ENCODE measurements around the gene CDS2. TPM values are rescaled to one million over a fixed set of nuclear protein-coding genes. Genes with fewer than 3 reads are reported as not detected.

Gene CDS2
- polyA plus RNA-seq, 2 of the 4 experiments (the other 2 are of a cell fraction) = 44.0 to 106 TPM

- ChIA-PET CTCF (interaction anchor here (0.6 to 4.0 kb wide), 3 partner anchors 13 to 63 kb away, joined by 3 to 47 read pairs (median 10); partner anchors contain the start of gene CDS2), POLR2A (no interaction called here)
- H3K9me3 ChIP-seq = no peaks in the 10 kb centered on the region
- DNase-seq (ENCODE audit: low read depth in 1 of 2, low spot score in 1 of 2) (no peak), ATAC-seq (no peak), FAIRE-seq (no peak)
- no peak for TF ChIP-seq EHF (CRISPR knock-in tag; IDR thresholded peaks at IDR 0.05)
- TF ChIP-seq RCOR1 (IDR thresholded peaks at IDR 0.05; ENCODE audit: low read depth, low read length) = no peak
- TF ChIP-seq HMGXB4 (CRISPR knock-in tag; IDR thresholded peaks at IDR 0.05; ENCODE audit: borderline replicate concordance) = no peak
- TF ChIP-seq RFX5 (IDR thresholded peaks at IDR 0.05) = no peak
- no peak for TF ChIP-seq HDAC2 (IDR thresholded peaks at IDR 0.05)
- no peak for TF ChIP-seq RARB (CRISPR knock-in tag; IDR thresholded peaks at IDR 0.05)
- TF ChIP-seq HEYL (CRISPR knock-in tag; IDR thresholded peaks at IDR 0.05) = no peak
- no peak for TF ChIP-seq HOXB13 (CRISPR knock-in tag; IDR thresholded peaks at IDR 0.05; ENCODE audit: low read depth)
- no peak for TF ChIP-seq NPAS2 (CRISPR knock-in tag; IDR thresholded peaks at IDR 0.05; ENCODE audit: borderline replicate concordance)
- TF ChIP-seq ZC3H11A (IDR thresholded peaks at IDR 0.05) = no peak
- TF ChIP-seq CHD4 (IDR thresholded peaks at IDR 0.05; ENCODE audit: borderline replicate concordance) = no peak
- TF ChIP-seq, protein P1, sequence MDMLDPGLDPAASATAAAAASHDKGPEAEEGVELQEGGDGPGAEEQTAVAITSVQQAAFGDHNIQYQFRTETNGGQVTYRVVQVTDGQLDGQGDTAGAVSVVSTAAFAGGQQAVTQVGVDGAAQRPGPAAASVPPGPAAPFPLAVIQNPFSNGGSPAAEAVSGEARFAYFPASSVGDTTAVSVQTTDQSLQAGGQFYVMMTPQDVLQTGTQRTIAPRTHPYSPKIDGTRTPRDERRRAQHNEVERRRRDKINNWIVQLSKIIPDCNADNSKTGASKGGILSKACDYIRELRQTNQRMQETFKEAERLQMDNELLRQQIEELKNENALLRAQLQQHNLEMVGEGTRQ (IDR thresholded peaks at IDR 0.05) = no peak
- no peak for TF ChIP-seq FOSB (CRISPR knock-in tag; IDR thresholded peaks at IDR 0.05)
- TF ChIP-seq MAZ (IDR thresholded peaks at IDR 0.05; ENCODE audit: borderline replicate concordance, low read depth, low read length) = no peak
- TF ChIP-seq ZFP36 (IDR thresholded peaks at IDR 0.05; ENCODE audit: borderline replicate concordance, partially characterized antibody) = no peak
- TF ChIP-seq TP53 (CRISPR knock-in tag; IDR thresholded peaks at IDR 0.05) = no peak
- TF ChIP-seq, protein P2, sequence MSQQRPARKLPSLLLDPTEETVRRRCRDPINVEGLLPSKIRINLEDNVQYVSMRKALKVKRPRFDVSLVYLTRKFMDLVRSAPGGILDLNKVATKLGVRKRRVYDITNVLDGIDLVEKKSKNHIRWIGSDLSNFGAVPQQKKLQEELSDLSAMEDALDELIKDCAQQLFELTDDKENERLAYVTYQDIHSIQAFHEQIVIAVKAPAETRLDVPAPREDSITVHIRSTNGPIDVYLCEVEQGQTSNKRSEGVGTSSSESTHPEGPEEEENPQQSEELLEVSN (IDR thresholded peaks at IDR 0.05; ENCODE audit: borderline replicate concordance, low read depth) = no peak
- no peak overlapping the region for H3K4me2 ChIP-seq
- H3K4me3 ChIP-seq = no peak overlapping the region
- H3K4me1 ChIP-seq = 0 out of 3 replicates have a peak, but pooled peaks cover 3% of the 10 kb centered on the region
- 84% methylated on average over 7 of the region's 7 CpGs for WGBS (ENCODE audit: missing lambda C conversion rate)
- no peak overlapping the region for H3K27ac ChIP-seq
These were observed 61.9 kb downstream of the CDS2 start for GRCh38 chr20:5188736-5189135.

DNA sequence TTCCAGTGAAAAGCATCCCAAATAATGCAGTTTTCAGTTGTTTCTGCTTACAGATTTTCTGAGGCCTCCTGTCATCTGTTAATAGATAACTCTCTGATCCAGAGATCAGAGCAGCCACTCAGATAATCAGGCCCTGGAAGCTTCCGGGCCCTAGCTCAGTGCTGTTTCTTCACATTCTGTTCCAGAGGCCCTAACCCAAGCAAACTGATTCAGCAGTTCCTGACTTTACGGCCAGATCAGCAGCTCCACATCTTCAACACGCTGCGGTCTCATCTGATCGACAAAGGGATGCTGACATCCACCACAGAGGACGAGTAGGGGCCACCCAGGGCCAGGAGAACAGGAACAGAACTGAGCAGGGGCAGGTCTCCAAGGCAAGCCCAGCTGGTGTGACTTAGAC, 63.1 kb downstream of the CDS2 start:
- Histone ChIP-seq H3K4me1 (0 out of 3 replicates have a peak, but pooled peaks cover 3% of the 10 kb centered on the region), H3K27ac (no peak overlapping the region), H3K4me2 (no peak overlapping the region), H3K4me3 (no peak overlapping the region), H3K9me3 (no peaks in the 10 kb centered on the region)
- DNase-seq (ENCODE audit: low read depth in 1 of 2, low spot score in 1 of 2) (no peak), FAIRE-seq (no peak), ATAC-seq (no peak)
- ChIA-PET CTCF (interaction anchor here (0.6 to 6.6 kb wide), 4 partner anchors 14 to 83 kb away, joined by 3 to 200 read pairs (median 69); partner anchors contain the start of gene CDS2), POLR2A (interaction anchor here (1.6 kb wide), 1 partner anchor 70 kb away, joined by 7 read pairs; the partner anchor contains the start of gene PCNA)
- no peak for TF ChIP-seq CHD4 (IDR thresholded peaks at IDR 0.05; ENCODE audit: borderline replicate concordance)
- TF ChIP-seq JUNB (IDR thresholded peaks at IDR 0.05) = no peak
- TF ChIP-seq FOXS1 (CRISPR knock-in tag; IDR thresholded peaks at IDR 0.05) = no peak
- 94% methylated on average over 6 of the region's 6 CpGs for WGBS (ENCODE audit: missing lambda C conversion rate)

DNA sequence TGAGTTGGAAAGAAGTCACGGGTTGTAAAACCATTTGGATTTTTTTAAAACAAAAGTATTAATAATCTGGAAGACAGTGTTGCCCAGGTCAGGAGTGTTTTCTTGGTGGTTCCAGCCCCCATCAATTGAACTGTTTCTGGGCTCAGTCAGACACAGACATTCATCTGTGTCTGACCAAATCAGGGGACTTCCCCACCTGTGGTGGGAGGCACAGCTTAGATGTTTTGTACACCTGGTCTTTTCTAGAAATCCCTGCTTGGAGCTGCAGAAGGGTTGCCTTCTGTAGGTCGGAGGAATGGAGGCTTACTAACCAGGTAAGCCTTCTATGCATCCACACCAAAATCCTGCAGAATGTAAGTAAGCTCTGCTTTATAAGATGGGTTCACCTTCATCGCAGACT, 63.6 kb downstream of the CDS2 start:
- no peak for ATAC-seq
- POLR2A ChIA-PET = interaction anchor here (1.6 kb wide), 1 partner anchor 71 kb away, joined by 7 read pairs; the partner anchor contains the start of gene PCNA
- no peak for DNase-seq (ENCODE audit: low read depth in 1 of 2, low spot score in 1 of 2)
- CTCF ChIA-PET = interaction anchor here (0.7 to 6.6 kb wide), 4 partner anchors 13 to 163 kb away, joined by 3 to 200 read pairs (median 69); partner anchors contain the start of gene CDS2
- H3K4me2 ChIP-seq = no peak overlapping the region
- no peak overlapping the region for H3K27ac ChIP-seq
- H3K4me3 ChIP-seq = no peak overlapping the region
- H3K4me1 ChIP-seq = 0 out of 3 replicates have a peak, but pooled peaks cover 3% of the 10 kb centered on the region
- TF ChIP-seq, protein P2 (IDR thresholded peaks at IDR 0.05; ENCODE audit: borderline replicate concordance, low read depth) = no peak
- no peak for TF ChIP-seq EHF (CRISPR knock-in tag; IDR thresholded peaks at IDR 0.05)
- no peak for TF ChIP-seq RNF2 (IDR thresholded peaks at IDR 0.05; ENCODE audit: borderline replicate concordance, low read depth)
- TF ChIP-seq KDM5A (IDR thresholded peaks at IDR 0.05) = no peak
- peak; percentile 13 for FAIRE-seq
- H3K9me3 ChIP-seq = no peaks in the 10 kb centered on the region
- WGBS (ENCODE audit: missing lambda C conversion rate) = 90% methylated on average over 3 of the region's 3 CpGs
